ENCODE results near the gene ADAMTS15. TPM values are rescaled to one million over a fixed set of nuclear protein-coding genes. Genes with fewer than 3 reads are reported as not detected.

The ADAMTS15 gene
- total RNA-seq, 1 donor from 2014 or later, result 0.15 TPM

GRCh38 chr11:130509942-130510341 is 61.5 kb downstream of the ADAMTS15 start:
- DNase-seq (ENCODE audit: low spot score), result no peak
- no peak for ATAC-seq

DNA sequence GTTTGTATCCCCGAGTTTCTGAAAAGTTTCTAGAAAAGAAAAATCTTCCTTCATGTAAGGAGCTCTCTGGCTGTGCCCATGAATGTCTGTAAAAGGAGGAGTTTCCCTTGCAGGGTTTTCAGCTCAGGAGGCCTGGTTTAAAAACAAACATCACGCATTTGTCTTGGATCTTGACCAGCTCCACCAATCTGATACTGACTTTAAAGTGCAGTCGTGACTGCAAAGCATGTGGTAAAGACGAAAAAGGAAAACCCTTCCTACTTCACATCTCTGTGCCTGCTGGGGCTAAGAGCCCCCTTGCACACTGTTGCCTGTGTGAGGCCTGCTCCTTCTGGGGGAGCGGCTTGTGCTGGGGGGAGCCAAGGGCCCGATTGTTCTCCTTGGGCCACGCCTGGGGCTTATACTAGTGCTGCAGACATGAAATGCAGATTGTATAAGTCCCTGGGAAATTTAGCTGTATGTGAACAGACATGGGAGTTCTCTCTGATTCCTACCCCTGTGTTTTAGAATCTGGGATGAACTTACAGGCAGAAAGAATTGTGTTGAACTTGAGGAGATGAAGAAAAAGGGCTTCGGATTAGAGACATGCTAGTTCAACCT is 62.1 kb downstream of the ADAMTS15 start:
- ATAC-seq, result peak; percentile 80
- DNase-seq (ENCODE audit: low spot score), result no peak

GRCh38 chr11:130511765-130512164 is 63.3 kb downstream of the ADAMTS15 start:
- ATAC-seq (no peak), DNase-seq (ENCODE audit: low spot score) (no peak)

DNA sequence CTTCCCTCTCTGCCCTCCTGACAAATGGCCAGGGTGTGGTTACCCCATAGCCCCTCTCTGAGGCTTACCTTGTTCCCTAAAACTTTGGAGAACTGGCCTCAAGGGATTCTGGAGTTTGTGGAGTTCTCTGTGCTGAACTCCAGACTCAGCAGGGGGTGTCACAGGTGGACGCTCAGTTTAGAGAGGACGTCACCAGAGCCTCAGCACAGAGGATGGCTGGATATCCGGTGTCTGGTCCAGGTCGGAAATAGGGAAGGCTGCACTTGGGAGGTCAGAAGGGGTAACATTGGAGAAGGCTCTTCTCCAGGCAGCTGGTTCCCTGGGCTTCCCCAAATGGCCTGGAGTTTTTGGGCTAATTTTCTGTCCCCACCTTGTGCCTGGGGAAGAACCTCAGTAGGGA is 64.2 kb downstream of the ADAMTS15 start:
- ATAC-seq (no peak), DNase-seq (ENCODE audit: low spot score) (no peak)

DNA sequence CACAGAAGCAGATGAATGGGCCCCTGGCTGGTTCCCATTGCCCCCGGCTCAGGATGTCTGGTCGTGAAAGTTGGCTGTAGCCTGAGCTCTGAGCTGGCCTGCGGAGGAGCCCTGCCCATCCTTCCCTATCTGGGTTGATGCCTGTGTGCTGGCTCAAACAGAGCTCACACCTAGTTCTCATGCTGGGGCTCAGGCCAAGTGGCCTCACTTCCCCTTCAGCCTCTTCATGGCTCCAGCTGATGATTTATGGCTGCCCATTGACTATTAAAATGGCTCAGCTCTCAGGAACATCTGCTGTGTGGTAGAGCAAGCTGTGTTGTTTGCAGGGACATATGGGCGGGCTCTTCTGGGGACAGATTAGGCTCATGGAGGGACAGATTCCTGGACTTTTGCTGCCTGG is 64.7 kb downstream of the ADAMTS15 start:
- ATAC-seq (no peak), DNase-seq (ENCODE audit: low spot score) (no peak)

DNA sequence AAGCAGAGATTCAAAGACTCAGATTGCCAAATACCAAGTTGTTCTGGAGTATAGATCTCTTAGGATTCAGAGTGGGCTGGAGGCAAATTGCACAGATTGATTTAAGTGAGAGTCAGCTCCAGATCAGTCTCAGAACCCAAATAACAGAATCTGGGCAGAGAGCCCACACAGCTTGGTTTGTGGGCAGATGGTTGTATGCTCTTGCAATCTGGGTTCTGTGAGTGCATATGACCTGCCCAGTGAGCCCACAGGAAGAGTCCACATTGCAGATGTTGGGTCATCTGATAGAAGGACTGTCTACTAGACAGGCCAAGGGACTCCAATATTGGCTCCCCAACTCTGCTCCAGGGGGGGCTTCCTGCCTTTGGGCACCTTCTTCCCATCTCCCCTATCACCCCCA is 65.9 kb downstream of the ADAMTS15 start:
- no peak for ATAC-seq
- no peak for DNase-seq (ENCODE audit: low spot score)

- DNase-seq (ENCODE audit: low spot score), result no peak
- no peak for ATAC-seq
Observed at GRCh38 chr11:130514851-130515250, 66.4 kb downstream of the ADAMTS15 start.

- ATAC-seq (no peak), DNase-seq (ENCODE audit: low spot score) (no peak)
Observed at GRCh38 chr11:130515829-130516553, 67.5 kb downstream of the ADAMTS15 start.

DNA sequence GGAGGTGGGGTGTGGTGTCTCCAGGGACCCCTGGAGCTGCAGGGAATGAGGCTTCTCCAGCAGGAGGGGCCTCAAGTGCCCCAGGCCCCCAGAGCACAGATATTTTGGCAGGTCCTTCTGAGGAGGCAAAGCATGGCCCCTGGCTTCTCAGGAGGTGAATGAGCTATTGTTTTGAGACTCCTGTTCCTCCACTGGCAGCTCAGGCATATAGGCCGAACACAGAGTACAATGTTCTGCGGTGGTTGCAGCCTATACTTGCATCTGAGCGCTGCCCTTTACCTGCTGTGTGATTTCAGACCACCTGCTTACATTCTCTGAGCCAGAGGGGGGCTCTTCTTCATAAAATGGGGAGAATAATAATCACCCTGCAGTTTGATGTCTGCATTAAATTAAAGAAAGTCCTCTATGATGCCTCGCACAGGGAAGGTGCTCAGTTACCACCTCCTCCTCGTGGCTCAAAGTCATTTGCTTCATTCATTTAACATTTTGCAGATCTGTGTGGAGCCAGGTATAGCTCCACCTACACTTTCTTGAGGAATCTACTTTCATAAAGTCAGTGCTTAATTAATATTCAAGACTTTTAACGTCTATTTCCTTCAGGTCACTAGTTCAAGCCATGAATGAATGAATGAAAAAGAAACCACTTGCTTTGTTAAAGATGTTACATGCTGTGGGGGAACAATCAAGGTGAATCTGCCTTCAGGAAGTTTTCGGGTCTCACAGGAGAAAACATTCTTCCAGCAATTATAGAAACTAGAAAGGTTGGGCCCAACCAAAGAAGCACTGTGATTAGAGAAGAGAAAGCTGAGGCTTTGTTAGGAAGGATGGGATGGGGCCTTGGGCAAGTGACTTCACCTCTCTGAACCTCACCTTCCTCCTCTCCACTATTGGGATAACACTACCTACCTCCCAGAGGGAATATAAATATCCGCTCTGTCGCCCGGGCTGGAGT is 68.4 kb downstream of the ADAMTS15 start:
- ATAC-seq (no peak), DNase-seq (ENCODE audit: low spot score) (no peak)

DNA sequence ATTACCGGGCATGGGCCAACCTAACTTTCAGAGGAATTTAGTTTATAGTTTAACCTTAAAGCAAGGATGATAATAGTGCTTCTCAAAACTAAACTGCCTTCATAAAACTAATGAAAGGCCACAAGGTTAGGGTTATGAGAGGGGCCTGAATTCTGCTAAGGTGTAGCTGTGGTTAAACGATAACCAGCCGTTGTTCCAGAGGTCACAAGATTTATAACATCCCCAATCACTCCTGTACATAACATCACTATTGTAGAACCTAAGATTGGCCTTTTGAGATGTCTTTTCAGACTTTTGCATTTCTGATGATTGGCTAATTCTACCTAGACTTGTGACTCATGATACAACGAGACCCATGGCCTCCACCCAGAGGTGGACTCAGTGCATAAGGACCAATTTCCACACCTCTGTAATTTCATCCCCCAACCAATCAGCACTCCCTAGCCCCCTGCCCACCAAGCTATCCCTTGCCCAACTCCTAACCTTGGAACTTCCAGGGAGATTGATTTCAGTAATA is 69.8 kb downstream of the ADAMTS15 start:
- DNase-seq (ENCODE audit: low spot score), result no peak
- no peak for ATAC-seq

DNA sequence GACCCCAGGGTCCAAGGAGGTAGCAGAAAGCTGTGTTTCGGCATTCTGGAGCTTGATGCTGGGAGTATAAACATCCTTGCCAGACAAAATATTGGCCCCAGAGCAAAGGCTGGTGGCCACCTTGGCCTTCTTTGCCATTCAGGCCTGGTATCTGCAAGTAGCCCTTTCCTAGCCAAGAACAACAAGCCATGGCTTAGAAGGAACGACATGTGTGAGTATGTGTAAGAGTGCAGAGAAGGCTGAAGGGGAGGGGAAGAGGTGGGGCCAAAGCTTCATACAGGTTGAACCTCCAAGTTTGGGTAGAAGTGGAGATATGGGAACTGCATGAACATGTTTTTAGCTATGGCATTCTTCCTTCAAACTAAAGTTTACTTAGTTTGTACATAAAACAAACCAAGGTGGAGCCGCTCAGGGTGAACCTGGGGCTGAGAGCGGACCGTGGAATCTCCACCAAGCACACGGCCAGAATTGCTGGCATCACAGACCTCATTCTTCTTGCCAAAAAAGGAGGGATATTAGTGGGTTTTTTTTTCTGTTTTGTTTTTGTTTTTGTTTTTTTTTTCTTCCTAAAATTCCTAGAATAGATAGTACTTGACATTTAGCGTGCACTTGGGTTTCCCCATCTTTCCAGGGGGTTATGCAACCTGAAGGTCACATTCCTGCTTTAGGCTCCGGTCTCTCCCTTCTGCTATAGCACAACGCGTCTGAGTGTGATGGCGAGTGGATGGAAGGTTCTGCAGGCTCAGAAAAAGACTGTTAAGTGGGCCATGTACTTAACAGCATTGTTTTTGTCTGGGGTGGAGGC is 70.9 kb downstream of the ADAMTS15 start:
- no peak for ATAC-seq
- no peak for DNase-seq (ENCODE audit: low spot score)

DNA sequence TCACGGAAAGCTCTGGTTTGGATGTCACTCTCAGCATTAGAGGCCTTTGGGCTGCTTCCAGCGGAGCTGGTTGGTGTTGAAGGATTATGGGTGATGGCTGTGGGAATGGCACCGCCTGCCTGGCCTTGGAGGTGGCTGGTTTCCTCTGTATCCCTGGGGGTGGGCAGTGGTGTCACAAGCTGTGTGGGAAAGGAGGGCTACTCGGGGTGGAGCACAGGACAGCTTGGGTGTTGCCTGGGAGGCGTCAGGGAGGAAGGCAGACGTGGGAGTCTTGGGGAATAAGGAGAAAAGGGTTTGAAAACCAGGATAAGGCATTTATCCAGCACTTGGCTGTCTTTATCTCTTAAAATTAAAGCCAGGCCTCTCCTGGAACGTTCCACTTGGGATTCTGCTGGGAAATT is 71.8 kb downstream of the ADAMTS15 start:
- no peak for ATAC-seq
- DNase-seq (ENCODE audit: low spot score), result no peak

GRCh38 chr11:130522284-130522961 is 74.0 kb downstream of the ADAMTS15 start:
- peak; percentile 79 for ATAC-seq
- peak; percentile 53 for DNase-seq (ENCODE audit: low spot score)

DNA sequence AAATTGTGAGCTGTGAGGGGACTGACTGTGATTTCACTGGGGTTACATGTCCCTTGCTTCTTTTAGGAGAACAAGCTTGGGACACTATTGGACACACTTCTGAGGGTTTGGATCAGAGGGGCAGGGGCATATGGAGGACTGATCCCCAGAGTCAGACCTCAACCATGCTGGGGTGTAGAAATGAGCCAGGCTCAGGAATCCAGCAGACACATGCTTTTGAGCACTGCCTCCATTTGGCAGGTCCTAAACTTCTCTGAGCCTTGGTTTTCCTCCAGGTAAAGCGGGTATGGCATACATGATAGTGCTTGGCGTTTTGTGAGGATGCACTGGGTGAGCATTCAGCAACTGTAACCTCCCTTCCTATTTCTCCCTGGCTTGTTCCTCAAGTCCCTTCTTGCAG is 74.7 kb downstream of the ADAMTS15 start:
- no peak for DNase-seq (ENCODE audit: low spot score)
- no peak for ATAC-seq

- no peak for ATAC-seq
- DNase-seq (ENCODE audit: low spot score), result no peak
Observed at GRCh38 chr11:130523609-130524008, 75.2 kb downstream of the ADAMTS15 start.

GRCh38 chr11:130524132-130524790 is 75.8 kb downstream of the ADAMTS15 start:
- ATAC-seq, result no peak
- no peak for DNase-seq (ENCODE audit: low spot score)

- ATAC-seq, result no peak
- DNase-seq (ENCODE audit: low spot score), result no peak
Observed at GRCh38 chr11:130525307-130525706, 76.9 kb downstream of the ADAMTS15 start.
